Calu3 (cell line): ENCODE results near the gene LAMC1. TPM values are rescaled to one million over a fixed set of nuclear protein-coding genes. Genes with fewer than 3 reads are reported as not detected.
A peak's percentile ranks its signal among the peaks of the same experiment; 100 is the strongest.
"Not testable (repeated sequence)": the region's sequence is repeated elsewhere in the genome, so short reads cannot be mapped to it uniquely, and the experiment has no call there.

Experiments used
- BruUV-seq: library from RNA; stranded (reverse); fragments of 400-500 nt; replicated peaks from 2 replicates; lab custom pipeline; 2021; lab: Mats Ljungman, UMichigan
- CTCF ChIA-PET: fragments of 300-600 bp; sonication (Branson Sonifier 250); formaldehyde crosslinking; loops from one replicate; lab custom pipeline; 2022; ENCODE audit warnings: antibody characterized with exemption; lab: Charles Lee
- DNase-seq: peaks from one replicate; pipeline ENCODE4 v3.0.0; 2022
- H3K27ac Mint-ChIP-seq: one replicate; pipeline ENCODE4 v1.8.0; 2022; ENCODE audit warnings: mixed read lengths; ENCODE audit not compliant: unreplicated experiment
- H3K27me3 Mint-ChIP-seq: one replicate; pipeline ENCODE4 v1.8.0; 2022; ENCODE audit warnings: mixed read lengths; ENCODE audit not compliant: unreplicated experiment
- H3K36me3 Mint-ChIP-seq: one replicate; pipeline ENCODE4 v1.8.0; 2022; ENCODE audit warnings: mild to moderate bottlenecking, moderate library complexity, mixed read lengths; ENCODE audit not compliant: insufficient read depth, unreplicated experiment
- H3K4me1 Mint-ChIP-seq: one replicate; pipeline ENCODE4 v1.8.0; 2022; ENCODE audit warnings: mild to moderate bottlenecking, low read depth, mixed read lengths; ENCODE audit not compliant: unreplicated experiment
- H3K4me3 Mint-ChIP-seq: one replicate; pipeline ENCODE4 v1.8.0; 2022; ENCODE audit warnings: mild to moderate bottlenecking, low read depth, moderate library complexity, mixed read lengths; ENCODE audit not compliant: unreplicated experiment
- H3K9me3 Mint-ChIP-seq: one replicate; pipeline ENCODE4 v1.8.0; 2022; ENCODE audit warnings: low read depth, mixed read lengths; ENCODE audit not compliant: unreplicated experiment
- intact Hi-C: fragments of 100-400 bp; cut with micrococcal nuclease; formaldehyde crosslinking; loops from one replicate; pipeline ENCODE4 v1.10.0; 2022; ENCODE audit not compliant: unreplicated experiment
- total RNA-seq: library from RNA; stranded (reverse); gene quantifications from 2 replicates; pipeline ENCODE4 v1.2.3, GENCODE V29; 2022
- TF ChIP-seq, protein P1 (sequence below): fragments of 200-600 bp; IDR thresholded peaks from one replicate; pipeline ENCODE4 v1.8.0; 2022; ENCODE audit warnings: antibody characterized with exemption; ENCODE audit not compliant: unreplicated experiment

The LAMC1 gene
- total RNA-seq, 1 experiment from 2014 or later = 579 TPM

DNA sequence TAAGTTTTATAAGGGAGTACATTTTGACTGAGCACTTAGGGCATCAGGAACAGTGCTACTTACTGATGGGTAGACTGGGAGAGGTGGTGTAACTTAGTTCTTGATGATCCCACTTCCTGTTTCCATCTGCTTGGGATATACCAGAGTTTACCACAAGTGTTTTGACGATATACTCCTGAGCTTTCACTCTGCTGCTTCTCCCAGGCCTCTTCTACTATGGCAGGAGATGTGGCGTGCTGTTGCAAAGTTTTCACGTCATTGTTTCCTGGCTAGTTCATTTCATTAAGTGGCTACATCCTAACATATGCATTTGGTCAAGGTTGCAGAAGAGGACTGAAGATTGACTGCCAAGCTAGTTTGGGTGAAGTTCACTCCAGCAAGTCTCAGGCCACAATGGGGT, 121.5 kb downstream of the LAMC1 start:
- H3K27me3 Mint-ChIP-seq = no peaks in the 10 kb centered on the region
- CTCF ChIA-PET = no interaction called here
- H3K9me3 Mint-ChIP-seq = no peaks in the 10 kb centered on the region
- no peak overlapping the region for H3K4me3 Mint-ChIP-seq
- intact Hi-C loops = no loop called here
- peak overlapping the region; percentile 30 for H3K27ac Mint-ChIP-seq
- no peak for DNase-seq
- TF ChIP-seq, protein P1, sequence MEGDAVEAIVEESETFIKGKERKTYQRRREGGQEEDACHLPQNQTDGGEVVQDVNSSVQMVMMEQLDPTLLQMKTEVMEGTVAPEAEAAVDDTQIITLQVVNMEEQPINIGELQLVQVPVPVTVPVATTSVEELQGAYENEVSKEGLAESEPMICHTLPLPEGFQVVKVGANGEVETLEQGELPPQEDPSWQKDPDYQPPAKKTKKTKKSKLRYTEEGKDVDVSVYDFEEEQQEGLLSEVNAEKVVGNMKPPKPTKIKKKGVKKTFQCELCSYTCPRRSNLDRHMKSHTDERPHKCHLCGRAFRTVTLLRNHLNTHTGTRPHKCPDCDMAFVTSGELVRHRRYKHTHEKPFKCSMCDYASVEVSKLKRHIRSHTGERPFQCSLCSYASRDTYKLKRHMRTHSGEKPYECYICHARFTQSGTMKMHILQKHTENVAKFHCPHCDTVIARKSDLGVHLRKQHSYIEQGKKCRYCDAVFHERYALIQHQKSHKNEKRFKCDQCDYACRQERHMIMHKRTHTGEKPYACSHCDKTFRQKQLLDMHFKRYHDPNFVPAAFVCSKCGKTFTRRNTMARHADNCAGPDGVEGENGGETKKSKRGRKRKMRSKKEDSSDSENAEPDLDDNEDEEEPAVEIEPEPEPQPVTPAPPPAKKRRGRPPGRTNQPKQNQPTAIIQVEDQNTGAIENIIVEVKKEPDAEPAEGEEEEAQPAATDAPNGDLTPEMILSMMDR = no peak
- peaks cover 50% of the 10 kb centered on the region for H3K36me3 Mint-ChIP-seq
- H3K4me1 Mint-ChIP-seq = peaks cover 43% of the 10 kb centered on the region
- no TSS peak for BruUV-seq

DNA sequence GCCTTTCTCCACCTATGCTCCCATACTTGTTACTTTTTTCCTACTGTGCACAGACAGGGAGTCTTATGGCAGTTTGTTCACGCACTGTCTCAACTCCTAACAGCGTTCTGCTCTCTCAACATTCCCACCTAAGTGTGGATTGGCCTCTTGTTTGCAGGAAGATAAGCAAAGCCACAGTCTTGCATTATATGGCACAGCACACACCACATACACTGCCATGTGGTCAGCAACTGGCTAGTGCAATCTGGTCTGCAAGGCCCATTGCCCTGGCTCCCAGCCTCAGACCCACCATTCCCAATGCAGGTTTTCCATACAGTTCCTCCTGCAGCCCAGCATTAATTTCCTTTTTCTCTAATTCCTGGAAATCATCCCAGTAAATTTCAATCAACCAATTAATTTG, 124.5 kb downstream of the LAMC1 start:
- Mint-ChIP-seq H3K36me3 (peaks cover 35% of the 10 kb centered on the region), H3K27me3 (no peaks in the 10 kb centered on the region), H3K4me3 (no peak overlapping the region), H3K27ac (peak overlapping the region; percentile 43), H3K9me3 (no peaks in the 10 kb centered on the region), H3K4me1 (peaks cover 36% of the 10 kb centered on the region)
- DNase-seq = no peak
- TF ChIP-seq, protein P1 = no peak
- no TSS peak for BruUV-seq
- CTCF ChIA-PET = no interaction called here
- intact Hi-C loops = no loop called here

DNA sequence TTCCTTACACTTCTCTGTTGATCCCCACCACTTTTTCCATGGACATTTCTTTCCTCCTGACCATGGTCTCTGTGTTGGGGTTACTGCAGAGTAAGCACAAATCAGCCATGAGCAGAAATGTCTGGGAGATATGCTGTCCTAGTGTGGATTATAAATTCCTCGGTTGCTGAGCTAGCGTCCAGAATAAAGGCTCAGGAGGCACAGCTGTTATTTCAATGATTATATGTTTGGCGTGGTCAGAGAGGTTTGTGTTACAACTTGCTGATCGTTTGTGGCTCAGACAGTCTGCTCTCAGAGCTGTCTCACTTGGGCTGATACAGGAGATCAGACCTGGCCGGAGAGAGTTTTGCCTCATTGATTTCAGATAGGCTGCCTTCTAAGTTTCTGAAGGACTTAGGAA, 125.4 kb downstream of the LAMC1 start:
- intact Hi-C loops = no loop called here
- CTCF ChIA-PET = interaction anchor here (1.9 kb wide), 1 partner anchor 32 kb away, joined by 5 read pairs; no protein-coding TSS in a partner anchor
- no peak for DNase-seq
- H3K4me3 Mint-ChIP-seq = no peak overlapping the region
- H3K9me3 Mint-ChIP-seq = no peaks in the 10 kb centered on the region
- no TSS peak for BruUV-seq
- peak overlapping the region; percentile 9 for H3K27ac Mint-ChIP-seq
- peaks cover 26% of the 10 kb centered on the region for H3K36me3 Mint-ChIP-seq
- TF ChIP-seq, protein P1 = no peak
- H3K4me1 Mint-ChIP-seq = peaks cover 31% of the 10 kb centered on the region
- H3K27me3 Mint-ChIP-seq = no peaks in the 10 kb centered on the region

DNA sequence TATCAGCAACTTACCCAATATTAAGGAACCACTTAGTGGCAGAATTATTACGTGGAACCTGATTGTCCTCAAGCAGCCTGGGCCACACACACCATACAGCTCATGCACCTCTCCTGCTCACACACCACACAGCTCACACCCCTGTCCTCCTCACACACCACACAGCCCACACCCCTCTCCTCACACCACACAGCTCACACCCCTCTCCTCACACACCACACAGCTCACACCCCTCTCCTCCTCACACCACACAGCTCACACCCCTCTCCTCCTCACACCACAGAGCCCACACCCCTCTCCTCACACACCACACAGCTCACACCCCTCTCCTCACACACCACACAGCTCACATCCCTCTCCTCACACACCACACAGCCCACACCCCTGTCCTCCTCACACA, 126.1 kb downstream of the LAMC1 start:
- intact Hi-C loops = no loop called here
- TF ChIP-seq, protein P1 = no peak
- H3K4me3 Mint-ChIP-seq = no peak overlapping the region
- no peaks in the 10 kb centered on the region for H3K9me3 Mint-ChIP-seq
- H3K27me3 Mint-ChIP-seq = no peaks in the 10 kb centered on the region
- no peak for DNase-seq
- BruUV-seq = no TSS peak
- peaks cover 20% of the 10 kb centered on the region for H3K36me3 Mint-ChIP-seq
- CTCF ChIA-PET = interaction anchor here (0.7 to 1.9 kb wide), 3 partner anchors 21 to 85 kb away, joined by 4 to 5 read pairs (median 4); no protein-coding TSS in a partner anchor
- peak overlapping the region; percentile 9 for H3K27ac Mint-ChIP-seq
- peaks cover 31% of the 10 kb centered on the region for H3K4me1 Mint-ChIP-seq

DNA sequence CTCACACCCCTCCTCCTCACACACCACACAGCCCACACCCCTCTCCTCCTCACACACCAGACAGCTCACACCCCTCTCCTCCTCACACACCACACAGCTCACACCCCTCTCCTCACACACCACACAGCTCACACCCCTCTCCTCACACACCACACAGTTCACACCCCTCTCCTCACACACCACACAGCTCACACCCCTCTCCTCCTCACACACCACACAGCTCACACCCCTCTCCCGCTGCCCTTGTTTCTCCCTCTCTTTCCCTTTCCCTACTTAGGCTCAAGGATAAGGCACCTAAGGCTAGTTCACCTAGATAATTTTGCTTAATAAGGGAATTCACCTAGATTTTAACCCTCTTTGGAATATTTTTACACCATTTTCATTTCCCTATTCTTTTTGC, 126.8 kb downstream of the LAMC1 start:
- H3K27me3 Mint-ChIP-seq, H3K4me3 Mint-ChIP-seq, H3K9me3 Mint-ChIP-seq, intact Hi-C loops, BruUV-seq, DNase-seq: not testable (repeated sequence)
- CTCF ChIA-PET = interaction anchor here (1.9 kb wide), 1 partner anchor 31 kb away, joined by 5 read pairs; no protein-coding TSS in a partner anchor
- Mint-ChIP-seq H3K36me3 (peaks cover 13% of the 10 kb centered on the region), H3K4me1 (peaks cover 31% of the 10 kb centered on the region), H3K27ac (peak overlapping the region; percentile 74)
